H7 (cell line): ENCODE results near the gene INF2. TPM values are rescaled to one million over a fixed set of nuclear protein-coding genes. Genes with fewer than 3 reads are reported as not detected.

Experiments
- DNase-seq: peaks from one replicate; pipeline ENCODE4 v3.0.0; 2012
- H3K27me3 ChIP-seq: 2 replicates; pipeline ENCODE4 v1.6.0; 2011; ENCODE audit warnings: mild to moderate bottlenecking, low read length; ENCODE audit not compliant: control insufficient read depth, insufficient read depth
- H3K36me3 ChIP-seq: replicated peaks from 2 replicates; pipeline ENCODE4 v1.5.1; 2011; ENCODE audit warnings: low read length; ENCODE audit not compliant: control insufficient read depth, insufficient read depth
- H3K4me3 ChIP-seq: 2 replicates; pipeline ENCODE4 v1.5.1; 2011; ENCODE audit warnings: low read depth, mild to moderate bottlenecking, control low read depth, low read length, moderate library complexity; ENCODE audit not compliant: insufficient read depth
- total RNA-seq: library from RNA; depleted of rRNA; stranded (reverse); fragments of >200 nt; shearing (Covaris generic); gene quantifications from 2 replicates; pipeline ENCODE4 v1.2.3, GENCODE V29; 2014; rRNA removed

Gene INF2
- total RNA-seq, 1 experiment from 2014 or later, result 62.8 TPM

DNA sequence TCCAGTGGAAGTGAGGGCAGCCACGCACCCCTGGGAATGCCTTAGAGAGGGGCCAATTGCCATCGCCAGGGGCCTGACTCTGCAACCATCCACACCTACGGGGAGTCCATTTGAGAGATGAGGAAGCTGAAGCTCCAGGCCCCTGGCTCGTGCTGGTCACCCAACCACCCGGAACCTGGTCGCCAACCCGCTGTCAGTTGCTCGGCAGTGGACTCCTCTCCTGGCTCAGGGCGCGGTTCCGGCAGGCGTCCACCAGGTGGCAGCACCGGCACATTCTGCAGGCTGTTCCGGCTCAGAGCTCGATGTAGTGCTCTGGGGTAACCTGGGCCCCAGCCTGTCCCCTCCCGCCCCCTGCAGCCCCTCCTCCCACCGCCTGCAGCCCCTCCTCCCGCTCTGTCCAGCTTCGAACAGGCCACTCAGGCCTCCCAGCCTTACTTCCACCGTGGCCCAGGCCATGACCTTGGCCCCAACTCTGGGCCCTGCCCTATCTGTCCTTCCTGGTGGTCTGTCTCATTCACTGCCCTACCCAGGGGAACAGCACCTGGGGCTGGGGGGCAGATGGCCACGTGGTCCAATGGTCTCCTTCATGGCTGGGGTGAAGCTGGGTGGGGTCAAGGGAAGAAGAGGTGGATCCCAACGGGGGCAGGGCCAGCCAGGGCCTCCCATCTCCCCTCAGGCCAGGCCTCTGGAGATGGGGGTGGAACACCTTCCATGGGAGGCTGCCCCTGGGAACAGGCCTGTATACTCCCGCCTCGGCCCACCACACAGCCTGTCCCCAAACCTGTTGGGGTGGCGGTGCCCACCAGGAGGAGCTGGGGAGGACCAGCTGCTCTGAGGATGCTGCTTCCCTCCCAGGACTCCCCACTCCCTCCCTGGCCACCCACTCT is 79.3 kb downstream of the INF2 start:
- H3K4me3 ChIP-seq, result no peak overlapping the region; the same call in 1 of the 2 replicates
- H3K36me3 ChIP-seq, result peaks cover 16% of the 10 kb centered on the region
- peak; percentile 99 for DNase-seq
- H3K27me3 ChIP-seq, result no peaks in the 10 kb centered on the region

DNA sequence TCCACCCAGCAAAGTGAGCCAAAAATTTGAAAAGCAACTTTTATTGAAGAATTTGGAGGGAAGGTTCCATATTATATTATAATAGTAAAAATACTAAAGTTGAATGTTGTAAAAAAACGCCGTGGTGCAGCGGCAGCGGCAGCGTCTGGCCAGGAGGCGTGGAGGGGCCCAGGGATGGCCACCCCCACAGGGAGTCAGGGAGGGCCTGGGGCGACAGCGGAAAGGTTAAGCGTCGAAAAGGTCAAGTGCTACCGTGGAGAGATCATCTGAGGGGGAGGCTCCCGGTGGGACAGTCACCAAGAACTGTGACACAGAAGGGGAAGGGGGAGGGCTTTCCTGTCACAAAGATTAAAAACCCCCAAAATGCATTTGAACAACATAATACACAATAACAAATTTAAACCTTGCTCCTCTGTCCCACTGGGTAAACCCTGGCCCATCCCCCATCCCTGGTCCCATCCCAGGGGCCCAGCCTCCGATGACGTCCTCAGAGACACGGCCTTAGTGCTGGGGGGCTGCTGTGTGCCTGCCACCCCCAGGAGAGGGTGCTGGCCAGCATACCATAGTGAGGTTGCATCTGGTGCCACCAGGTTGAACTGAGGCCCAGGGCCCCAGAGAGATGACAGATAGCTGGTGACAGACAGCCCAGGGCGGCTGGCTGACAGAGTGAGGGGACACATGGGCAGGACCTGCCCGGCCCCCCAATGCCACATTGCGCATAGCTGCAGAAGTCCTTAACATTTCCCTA is 80.1 kb downstream of the INF2 start:
- peaks cover 16% of the 10 kb centered on the region for H3K36me3 ChIP-seq
- no peaks in the 10 kb centered on the region for H3K27me3 ChIP-seq
- peak; percentile 63 for DNase-seq
- no peak overlapping the region for H3K4me3 ChIP-seq

DNA sequence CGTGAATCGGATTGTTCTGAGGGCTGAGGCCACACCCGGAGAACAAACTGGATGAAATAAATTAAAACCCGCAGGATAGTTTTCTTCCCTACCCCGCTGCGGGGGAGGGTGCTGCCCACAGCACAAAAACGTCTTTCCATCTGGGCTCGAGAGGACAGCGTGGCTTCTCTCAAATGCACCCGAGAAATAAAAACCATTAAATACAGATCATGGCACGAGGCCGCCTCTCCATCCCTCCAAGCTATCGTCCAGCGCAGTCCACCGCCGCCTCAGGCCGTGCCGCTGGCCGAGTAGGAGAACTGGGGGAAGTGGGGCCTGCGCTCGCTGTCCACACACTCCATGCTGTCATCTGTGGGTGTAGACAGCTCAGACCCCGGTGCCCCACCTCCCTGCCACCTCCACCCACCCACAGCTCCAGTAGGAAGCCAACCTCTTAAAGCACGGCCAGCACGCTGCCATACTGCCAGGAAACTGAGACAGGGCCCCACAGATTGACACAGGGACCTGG is 80.7 kb downstream of the INF2 start:
- DNase-seq, result no peak
- Histone ChIP-seq H3K4me3 (no peak overlapping the region), H3K36me3 (peaks cover 16% of the 10 kb centered on the region), H3K27me3 (no peaks in the 10 kb centered on the region)

DNA sequence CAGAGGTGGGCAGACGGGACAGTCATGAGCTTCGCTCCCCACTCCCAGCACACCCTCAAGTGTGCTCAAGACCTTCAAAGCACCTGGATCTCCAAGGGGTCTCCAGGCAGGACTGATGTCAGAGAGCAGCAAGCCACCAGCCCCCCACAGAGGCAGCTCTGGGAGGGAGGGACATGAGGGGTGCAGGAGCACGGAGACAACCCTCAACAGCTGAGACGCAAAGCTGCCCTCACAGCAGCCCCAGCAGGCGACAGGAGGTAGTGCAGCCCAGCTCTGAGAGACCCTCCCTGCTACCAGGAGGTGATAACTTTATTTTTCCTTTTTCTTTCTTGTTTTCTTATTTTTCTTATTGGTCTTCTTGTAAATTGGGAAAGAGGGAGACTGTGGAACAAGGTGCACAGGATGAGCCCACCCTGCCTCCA is 81.4 kb downstream of the INF2 start:
- no peak overlapping the region for H3K4me3 ChIP-seq
- DNase-seq, result no peak
- H3K27me3 ChIP-seq, result no peaks in the 10 kb centered on the region
- H3K36me3 ChIP-seq, result peaks cover 16% of the 10 kb centered on the region

DNA sequence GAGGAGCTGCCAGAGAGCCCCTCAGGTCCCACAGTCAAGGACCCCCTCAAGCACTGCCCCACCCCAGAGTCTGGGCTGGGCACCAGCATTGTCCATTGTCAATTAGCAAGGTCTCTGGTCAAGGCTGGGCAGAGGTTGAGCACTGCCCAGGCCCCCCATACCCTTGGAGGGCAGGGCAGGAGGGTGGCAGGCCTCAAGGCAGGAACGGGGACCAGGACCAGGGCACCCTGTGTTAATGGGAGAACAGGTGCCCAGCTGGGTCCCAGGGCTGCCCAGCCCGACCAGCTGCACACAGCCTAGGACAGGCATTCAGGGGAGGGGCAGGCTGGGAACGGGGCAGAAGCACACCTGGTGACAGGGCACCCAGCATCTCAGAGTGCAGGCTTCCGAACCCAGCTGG is 82.0 kb downstream of the INF2 start:
- Histone ChIP-seq H3K36me3 (peaks cover 16% of the 10 kb centered on the region), H3K4me3 (no peak overlapping the region), H3K27me3 (no peaks in the 10 kb centered on the region)
- DNase-seq, result no peak

Other genes with a start within 250 kb of the INF2 start
- not detected in 2 replicates for gene C14orf180, start 109.9 kb upstream of the INF2 start, total RNA-seq
- 1.9 and 3.2 TPM in 2 replicates for gene TMEM179, start 84.8 kb upstream of the INF2 start, total RNA-seq
- gene ADSS1, start 34.6 kb downstream of the INF2 start, total RNA-seq, result 10.3 and 11.2 TPM in 2 replicates
- 206 and 249 TPM in 2 replicates for gene SIVA1, start 63.5 kb downstream of the INF2 start, total RNA-seq
- 152 and 165 TPM in 2 replicates for gene AKT1, start 106.1 kb downstream of the INF2 start, total RNA-seq
- 9.1 and 9.5 TPM in 2 replicates for gene ZBTB42, start 111.5 kb downstream of the INF2 start, total RNA-seq
- gene CEP170B, start 175.7 kb downstream of the INF2 start, total RNA-seq, result 20.8 and 21.4 TPM in 2 replicates
- gene PLD4, start 235.3 kb downstream of the INF2 start, total RNA-seq, result 0.11 TPM in 1 of 2 replicates, not detected in the other